DOHH2 (cell line): ENCODE results near the gene TCIRG1.

ENCODE experiments used
- H3F3A ChIP-seq: fragments of 200-600 bp; sonication (generic), shearing (Covaris generic); 2 replicates; pipeline ENCODE4 v1.6.0; 2016; ENCODE audit warnings: antibody characterized with exemption, mild to moderate bottlenecking; ENCODE audit not compliant: control insufficient read depth, insufficient read depth
- H3K27ac ChIP-seq: fragments of 200-600 bp; sonication (generic); 2 replicates; pipeline ENCODE4 v1.5.1; 2014; ENCODE audit warnings: low read depth, mild to moderate bottlenecking, low read length, moderate library complexity
- H3K27me3 ChIP-seq: fragments of 200-600 bp; sonication (generic); 2 replicates; pipeline ENCODE4 v1.6.1; 2014; ENCODE audit warnings: mild to moderate bottlenecking, low read length, mixed read lengths; ENCODE audit not compliant: control insufficient read depth
- H3K36me3 ChIP-seq: fragments of 200-600 bp; sonication (generic); 2 replicates; pipeline ENCODE4 v1.6.1; 2014; ENCODE audit warnings: mild to moderate bottlenecking, low read length, moderate library complexity, mixed read lengths; ENCODE audit not compliant: control insufficient read depth
- H3K4me1 ChIP-seq: fragments of 200-600 bp; sonication (generic); 2 replicates; pipeline ENCODE4 v1.6.1; 2014; ENCODE audit warnings: mild to moderate bottlenecking, low read length, mixed read lengths; ENCODE audit not compliant: control insufficient read depth
- H3K4me2 ChIP-seq: fragments of 200-600 bp; sonication (generic); 2 replicates; pipeline ENCODE4 v1.6.0; 2014; ENCODE audit warnings: mild to moderate bottlenecking, low read length, moderate library complexity
- H3K4me3 ChIP-seq: fragments of 200-600 bp; sonication (generic); 2 replicates; pipeline ENCODE4 v1.5.1; 2014; ENCODE audit warnings: mild to moderate bottlenecking, low read length, mixed read lengths
- H3K79me2 ChIP-seq: fragments of 200-600 bp; sonication (generic); 2 replicates; pipeline ENCODE4 v1.6.1; 2014; ENCODE audit warnings: mild to moderate bottlenecking, low read length, mixed read lengths; ENCODE audit not compliant: control insufficient read depth
- H3K9me2 ChIP-seq: fragments of 200-600 bp; sonication (generic); replicated peaks from 2 replicates; pipeline ENCODE4 v1.6.1; 2014; ENCODE audit warnings: mild to moderate bottlenecking, low read length, mixed read lengths; ENCODE audit not compliant: control insufficient read depth
- H3K9me3 ChIP-seq: fragments of 200-600 bp; sonication (generic); 2 replicates; pipeline ENCODE4 v1.6.1; 2014; ENCODE audit warnings: antibody characterized with exemption, low read length, mixed read lengths; ENCODE audit not compliant: control insufficient read depth, insufficient read depth
- H4K20me1 ChIP-seq: fragments of 200-600 bp; sonication (generic); 2 replicates; pipeline ENCODE4 v1.6.0; 2014; ENCODE audit warnings: low read depth, mild to moderate bottlenecking, antibody characterized with exemption, low read length, moderate library complexity; ENCODE audit not compliant: control insufficient read depth, insufficient read depth
- EZH2phosphoT487 ChIP-seq: fragments of 200-600 bp; sonication (generic); IDR thresholded peaks from 2 replicates; pipeline ENCODE4 v1.6.1; 2017; ENCODE audit warnings: borderline replicate concordance, mild to moderate bottlenecking, antibody characterized with exemption, low read length, moderate library complexity, mixed read lengths
- TF ChIP-seq, protein P1 (sequence below): fragments of 200-600 bp; sonication (generic); IDR thresholded peaks from one replicate; pipeline ENCODE4 v1.5.1; 2014; ENCODE audit warnings: antibody characterized with exemption, mild to moderate bottlenecking, low read depth, low read length; ENCODE audit not compliant: poor library complexity, severe bottlenecking

The TCIRG1 gene

DNA sequence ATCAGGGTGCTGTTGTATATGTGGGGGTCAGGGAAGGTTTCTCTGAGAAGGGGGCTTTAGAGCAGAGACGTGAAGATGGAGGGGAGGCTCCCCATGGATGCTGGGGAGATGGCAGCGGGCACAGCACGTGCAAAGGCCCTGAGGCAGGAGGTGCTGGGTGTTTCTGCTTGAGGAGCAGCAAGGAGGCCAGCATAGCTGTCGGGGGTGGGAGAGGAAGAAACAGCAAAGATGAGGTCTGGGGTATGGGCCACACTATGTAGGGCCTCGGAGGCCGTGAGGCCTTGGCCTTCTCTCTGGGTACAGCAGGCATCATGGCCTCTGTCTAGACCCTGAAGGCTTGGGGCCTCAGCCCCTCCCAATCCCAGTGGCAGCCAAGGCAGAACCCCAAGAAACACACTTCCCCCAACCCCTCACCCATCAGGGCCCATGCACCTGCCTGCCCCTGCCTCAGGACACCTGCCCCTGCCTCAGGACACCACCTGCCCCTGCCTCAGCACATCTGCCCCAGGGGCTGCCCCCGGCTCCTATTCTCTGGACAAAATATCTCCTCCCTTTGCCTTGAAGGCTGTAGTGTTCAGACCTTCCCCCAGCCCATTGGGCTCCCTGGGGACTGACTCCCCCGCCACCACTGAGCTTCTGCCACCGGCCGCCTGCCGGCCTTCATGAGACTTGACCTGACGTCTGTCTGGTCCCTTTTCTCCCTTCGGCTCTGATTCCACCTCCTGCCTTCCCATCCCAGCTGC lies 22.5 kb upstream of the TCIRG1 start:
- Histone ChIP-seq H3K9me2 (no peaks in the 10 kb centered on the region), H3K4me3 (no peak overlapping the region), H3K27ac (no peak overlapping the region), H3K9me3 (no peaks in the 10 kb centered on the region), H3K79me2 (no peaks in the 10 kb centered on the region), H3K36me3 (no peaks in the 10 kb centered on the region), H3K4me2 (no peak overlapping the region), H3F3A (no peaks in the 10 kb centered on the region), H3K4me1 (no peaks in the 10 kb centered on the region), H3K27me3 (no peaks in the 10 kb centered on the region), H4K20me1 (no peaks in the 10 kb centered on the region)
- TF ChIP-seq, protein P1, sequence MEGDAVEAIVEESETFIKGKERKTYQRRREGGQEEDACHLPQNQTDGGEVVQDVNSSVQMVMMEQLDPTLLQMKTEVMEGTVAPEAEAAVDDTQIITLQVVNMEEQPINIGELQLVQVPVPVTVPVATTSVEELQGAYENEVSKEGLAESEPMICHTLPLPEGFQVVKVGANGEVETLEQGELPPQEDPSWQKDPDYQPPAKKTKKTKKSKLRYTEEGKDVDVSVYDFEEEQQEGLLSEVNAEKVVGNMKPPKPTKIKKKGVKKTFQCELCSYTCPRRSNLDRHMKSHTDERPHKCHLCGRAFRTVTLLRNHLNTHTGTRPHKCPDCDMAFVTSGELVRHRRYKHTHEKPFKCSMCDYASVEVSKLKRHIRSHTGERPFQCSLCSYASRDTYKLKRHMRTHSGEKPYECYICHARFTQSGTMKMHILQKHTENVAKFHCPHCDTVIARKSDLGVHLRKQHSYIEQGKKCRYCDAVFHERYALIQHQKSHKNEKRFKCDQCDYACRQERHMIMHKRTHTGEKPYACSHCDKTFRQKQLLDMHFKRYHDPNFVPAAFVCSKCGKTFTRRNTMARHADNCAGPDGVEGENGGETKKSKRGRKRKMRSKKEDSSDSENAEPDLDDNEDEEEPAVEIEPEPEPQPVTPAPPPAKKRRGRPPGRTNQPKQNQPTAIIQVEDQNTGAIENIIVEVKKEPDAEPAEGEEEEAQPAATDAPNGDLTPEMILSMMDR, result no peak
- no peak for TF ChIP-seq EZH2phosphoT487

DNA sequence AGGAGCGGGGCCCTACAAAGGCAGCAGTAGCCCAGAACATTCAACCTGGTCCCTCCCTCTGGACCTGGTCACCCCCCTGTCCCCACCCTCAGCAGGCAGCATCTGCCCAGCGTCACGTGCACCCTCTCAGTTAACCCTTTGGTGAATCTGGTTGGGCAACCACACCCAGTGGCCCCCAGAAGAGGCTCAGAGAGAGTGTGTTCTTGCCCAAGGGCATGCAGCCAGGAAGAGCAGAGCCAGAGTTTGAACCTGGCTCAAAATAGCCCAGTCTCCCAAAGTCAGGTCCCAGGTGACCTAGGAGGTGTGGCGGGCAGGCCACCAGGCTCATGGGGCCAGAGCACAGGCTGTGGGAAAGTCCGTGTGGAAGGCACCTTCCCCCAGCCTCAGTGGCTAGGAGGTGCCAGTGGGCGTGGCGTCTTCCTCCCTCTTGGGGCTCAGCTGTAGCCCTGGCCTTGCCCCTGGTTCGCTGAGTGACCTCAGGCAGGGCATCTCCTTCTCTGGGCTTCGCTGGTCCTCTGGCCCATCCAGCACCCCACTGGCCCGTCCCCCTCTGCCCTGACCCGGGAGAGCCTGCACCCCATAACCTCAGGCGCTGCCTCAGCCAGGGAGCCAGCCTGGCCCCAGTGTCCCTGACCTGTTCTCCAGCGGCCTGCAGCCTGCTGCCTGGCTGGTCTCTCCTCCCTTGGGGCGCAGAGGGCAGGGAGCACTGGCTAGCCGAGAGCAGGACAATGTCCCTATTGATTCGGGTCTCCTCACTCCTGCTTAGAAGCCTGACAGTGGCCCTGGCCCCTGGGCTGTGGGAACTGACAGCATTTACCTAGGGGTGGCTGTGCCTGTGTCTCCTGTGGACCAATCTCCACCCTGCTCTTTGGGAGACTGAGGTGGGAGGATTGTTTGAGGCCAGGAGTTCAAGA lies 21.7 kb upstream of the TCIRG1 start:
- Histone ChIP-seq H3K27ac (no peak overlapping the region), H4K20me1 (no peaks in the 10 kb centered on the region), H3K4me2 (no peak overlapping the region), H3K9me2 (no peaks in the 10 kb centered on the region), H3K36me3 (no peaks in the 10 kb centered on the region), H3K79me2 (no peaks in the 10 kb centered on the region), H3K9me3 (no peaks in the 10 kb centered on the region), H3K27me3 (no peaks in the 10 kb centered on the region), H3F3A (no peaks in the 10 kb centered on the region), H3K4me3 (no peak overlapping the region), H3K4me1 (no peaks in the 10 kb centered on the region)
- TF ChIP-seq EZH2phosphoT487, result no peak
- TF ChIP-seq, protein P1, result no peak

GRCh38 chr11:68017980-68018729 lies 20.7 kb upstream of the TCIRG1 start:
- H3K27ac ChIP-seq, result no peak overlapping the region
- TF ChIP-seq EZH2phosphoT487, result no peak
- TF ChIP-seq, protein P1, result no peak
- H3K27me3 ChIP-seq, result no peaks in the 10 kb centered on the region
- H3F3A ChIP-seq, result no peaks in the 10 kb centered on the region
- H3K9me2 ChIP-seq, result no peaks in the 10 kb centered on the region
- H3K36me3 ChIP-seq, result no peaks in the 10 kb centered on the region
- H3K4me2 ChIP-seq, result no peak overlapping the region
- H3K4me3 ChIP-seq, result no peak overlapping the region
- H3K4me1 ChIP-seq, result no peaks in the 10 kb centered on the region
- H3K9me3 ChIP-seq, result no peaks in the 10 kb centered on the region
- H4K20me1 ChIP-seq, result no peaks in the 10 kb centered on the region
- H3K79me2 ChIP-seq, result no peaks in the 10 kb centered on the region
